ENCODE measurements around the gene ZNF428.

- TF ChIP-seq, protein P1, sequence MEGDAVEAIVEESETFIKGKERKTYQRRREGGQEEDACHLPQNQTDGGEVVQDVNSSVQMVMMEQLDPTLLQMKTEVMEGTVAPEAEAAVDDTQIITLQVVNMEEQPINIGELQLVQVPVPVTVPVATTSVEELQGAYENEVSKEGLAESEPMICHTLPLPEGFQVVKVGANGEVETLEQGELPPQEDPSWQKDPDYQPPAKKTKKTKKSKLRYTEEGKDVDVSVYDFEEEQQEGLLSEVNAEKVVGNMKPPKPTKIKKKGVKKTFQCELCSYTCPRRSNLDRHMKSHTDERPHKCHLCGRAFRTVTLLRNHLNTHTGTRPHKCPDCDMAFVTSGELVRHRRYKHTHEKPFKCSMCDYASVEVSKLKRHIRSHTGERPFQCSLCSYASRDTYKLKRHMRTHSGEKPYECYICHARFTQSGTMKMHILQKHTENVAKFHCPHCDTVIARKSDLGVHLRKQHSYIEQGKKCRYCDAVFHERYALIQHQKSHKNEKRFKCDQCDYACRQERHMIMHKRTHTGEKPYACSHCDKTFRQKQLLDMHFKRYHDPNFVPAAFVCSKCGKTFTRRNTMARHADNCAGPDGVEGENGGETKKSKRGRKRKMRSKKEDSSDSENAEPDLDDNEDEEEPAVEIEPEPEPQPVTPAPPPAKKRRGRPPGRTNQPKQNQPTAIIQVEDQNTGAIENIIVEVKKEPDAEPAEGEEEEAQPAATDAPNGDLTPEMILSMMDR (IDR thresholded peaks at IDR 0.05 in 2 of 3, conservative IDR thresholded peaks at IDR 0.05 in 1 of 3; ENCODE audit: borderline replicate concordance in 1 of 3, insufficient read depth in 1 of 3, low read depth in 2 of 3, low read length in 2 of 3), result no peak
- TF ChIP-seq MAX (IDR thresholded peaks at IDR 0.05) (no peak), RAD21 (IDR thresholded peaks at IDR 0.05; ENCODE audit: low read depth) (no peak), YY1 (IDR thresholded peaks at IDR 0.05; ENCODE audit: extremely low read depth, insufficient replicate concordance, low read depth, low read length) (no peak), POLR2A (IDR thresholded peaks at IDR 0.05; ENCODE audit: borderline replicate concordance, extremely low read depth, insufficient read depth, insufficient read length) (no peak), JUND (IDR thresholded peaks at IDR 0.05) (no peak), EZH2 (IDR thresholded peaks at IDR 0.05) (no peak), SIN3A (IDR thresholded peaks at IDR 0.05; ENCODE audit: low read depth) (no peak), CEBPB (IDR thresholded peaks at IDR 0.05; ENCODE audit: low read depth) (no peak), POLR2AphosphoS5 (IDR thresholded peaks at IDR 0.05; ENCODE audit: low read depth, low read length) (no peak), SP1 (IDR thresholded peaks at IDR 0.05; ENCODE audit: low read depth) (no peak), EGR1 (IDR thresholded peaks at IDR 0.05; ENCODE audit: low read depth) (no peak)
- TF ChIP-seq, protein P2, sequence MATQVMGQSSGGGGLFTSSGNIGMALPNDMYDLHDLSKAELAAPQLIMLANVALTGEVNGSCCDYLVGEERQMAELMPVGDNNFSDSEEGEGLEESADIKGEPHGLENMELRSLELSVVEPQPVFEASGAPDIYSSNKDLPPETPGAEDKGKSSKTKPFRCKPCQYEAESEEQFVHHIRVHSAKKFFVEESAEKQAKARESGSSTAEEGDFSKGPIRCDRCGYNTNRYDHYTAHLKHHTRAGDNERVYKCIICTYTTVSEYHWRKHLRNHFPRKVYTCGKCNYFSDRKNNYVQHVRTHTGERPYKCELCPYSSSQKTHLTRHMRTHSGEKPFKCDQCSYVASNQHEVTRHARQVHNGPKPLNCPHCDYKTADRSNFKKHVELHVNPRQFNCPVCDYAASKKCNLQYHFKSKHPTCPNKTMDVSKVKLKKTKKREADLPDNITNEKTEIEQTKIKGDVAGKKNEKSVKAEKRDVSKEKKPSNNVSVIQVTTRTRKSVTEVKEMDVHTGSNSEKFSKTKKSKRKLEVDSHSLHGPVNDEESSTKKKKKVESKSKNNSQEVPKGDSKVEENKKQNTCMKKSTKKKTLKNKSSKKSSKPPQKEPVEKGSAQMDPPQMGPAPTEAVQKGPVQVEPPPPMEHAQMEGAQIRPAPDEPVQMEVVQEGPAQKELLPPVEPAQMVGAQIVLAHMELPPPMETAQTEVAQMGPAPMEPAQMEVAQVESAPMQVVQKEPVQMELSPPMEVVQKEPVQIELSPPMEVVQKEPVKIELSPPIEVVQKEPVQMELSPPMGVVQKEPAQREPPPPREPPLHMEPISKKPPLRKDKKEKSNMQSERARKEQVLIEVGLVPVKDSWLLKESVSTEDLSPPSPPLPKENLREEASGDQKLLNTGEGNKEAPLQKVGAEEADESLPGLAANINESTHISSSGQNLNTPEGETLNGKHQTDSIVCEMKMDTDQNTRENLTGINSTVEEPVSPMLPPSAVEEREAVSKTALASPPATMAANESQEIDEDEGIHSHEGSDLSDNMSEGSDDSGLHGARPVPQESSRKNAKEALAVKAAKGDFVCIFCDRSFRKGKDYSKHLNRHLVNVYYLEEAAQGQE (IDR thresholded peaks at IDR 0.05; ENCODE audit: low read depth), result no peak
Measured at GRCh38 chr19:43582495-43582894, 36.9 kb downstream of the ZNF428 start.

Measured in HCT116 (cell line).